Activated T-cell treated with anti-CD3 and anti-CD28 coated beads, Interleukin-2, amount 50 U/mL, for 4 hours (primary cell): ENCODE measurements around the gene DIPK2B. TPM values are rescaled to one million over a fixed set of nuclear protein-coding genes. Genes with fewer than 3 reads are reported as not detected.
A peak's percentile ranks its signal among the peaks of the same experiment; 100 is the strongest.

Experiments used
- ATAC-seq, 2 donors: fragments of 200-7000 bp; cut with Tn5 transposase; one replicate each; pipeline ENCODE4 v1.10.0; 2021
- DNase-seq: peaks from one replicate; pipeline ENCODE4 v3.0.0-alpha.2; 2020
- H3K27me3 Mint-ChIP-seq: one replicate; pipeline ENCODE4 v1.8.0; 2021; ENCODE audit warnings: low read depth, mixed read lengths
- H3K36me3 Mint-ChIP-seq: one replicate; pipeline ENCODE4 v1.8.0; 2022; ENCODE audit warnings: mixed read lengths; ENCODE audit not compliant: insufficient read depth
- H3K4me1 Mint-ChIP-seq: one replicate; pipeline ENCODE4 v1.8.0; 2021; ENCODE audit warnings: low read depth, mixed read lengths
- H3K4me3 Mint-ChIP-seq: one replicate; pipeline ENCODE4 v1.8.0; 2021; ENCODE audit warnings: mild to moderate bottlenecking, moderate library complexity, mixed read lengths
- H3K9me3 Mint-ChIP-seq: one replicate; pipeline ENCODE4 v1.8.0; 2021; ENCODE audit warnings: mixed read lengths
- total RNA-seq, 3 donors: library from RNA; stranded (reverse); gene quantifications; one replicate each; pipeline ENCODE4 v1.2.1, GENCODE V29; 2021

Gene DIPK2B
- under 1 TPM in 1 of 3 donors, not detected in 2; 0.08 TPM for total RNA-seq

- H3K36me3 Mint-ChIP-seq: no peaks in the 10 kb centered on the region
- no peaks in the 10 kb centered on the region for H3K9me3 Mint-ChIP-seq
- H3K4me3 Mint-ChIP-seq: no peak within 1 kb of the TSS
These were observed at the start of gene DIPK2B for GRCh38 chrX:45200741-45201234. DIPK2B (minus strand) TSS chrX:45200876; CDS start chrX:45200826, 50 bp downstream.

GRCh38 chrX:45240301-45240700 lies 39.6 kb upstream of the DIPK2B start:
- no peaks in the 10 kb centered on the region for H3K9me3 Mint-ChIP-seq
- H3K36me3 Mint-ChIP-seq: no peaks in the 10 kb centered on the region
- DNase-seq (no peak), ATAC-seq (no peak)
- H3K27me3 Mint-ChIP-seq: no peaks in the 10 kb centered on the region
- no peak overlapping the region for H3K4me3 Mint-ChIP-seq
- H3K4me1 Mint-ChIP-seq: no peaks in the 10 kb centered on the region

More at GRCh38 chrX:45200741-45201234, at the start of gene DIPK2B:
- Mint-ChIP-seq H3K4me1 (no peaks in the 10 kb centered on the region), H3K27me3 (peaks cover 18% of the 10 kb centered on the region)
- no peak for ATAC-seq
- DNase-seq: no peak

GRCh38 chrX:45238489-45238888 lies 37.8 kb upstream of the DIPK2B start:
- peaks cover under 1% of the 10 kb centered on the region for H3K4me1 Mint-ChIP-seq
- H3K4me3 Mint-ChIP-seq: no peak overlapping the region
- no peak for ATAC-seq

GRCh38 chrX:45233531-45233930 lies 32.9 kb upstream of the DIPK2B start:
- Mint-ChIP-seq H3K36me3 (no peaks in the 10 kb centered on the region), H3K27me3 (no peaks in the 10 kb centered on the region), H3K9me3 (no peaks in the 10 kb centered on the region), H3K4me1 (peaks cover 24% of the 10 kb centered on the region), H3K4me3 (no peak overlapping the region)
- no peak for DNase-seq
- no peak for ATAC-seq

More at GRCh38 chrX:45238489-45238888, 37.8 kb upstream of the DIPK2B start:
- no peaks in the 10 kb centered on the region for H3K36me3 Mint-ChIP-seq
- no peak for DNase-seq
- H3K9me3 Mint-ChIP-seq: no peaks in the 10 kb centered on the region
- no peaks in the 10 kb centered on the region for H3K27me3 Mint-ChIP-seq

- peaks cover 24% of the 10 kb centered on the region for H3K4me1 Mint-ChIP-seq
- no peaks in the 10 kb centered on the region for H3K9me3 Mint-ChIP-seq
- DNase-seq (no peak), ATAC-seq (peak in 1 of 2 donors; percentile 40)
- no peak overlapping the region for H3K4me3 Mint-ChIP-seq
- no peaks in the 10 kb centered on the region for H3K36me3 Mint-ChIP-seq
- H3K27me3 Mint-ChIP-seq: no peaks in the 10 kb centered on the region
These were observed 31.5 kb upstream of the DIPK2B start for GRCh38 chrX:45232139-45232538.

- Mint-ChIP-seq H3K9me3 (no peaks in the 10 kb centered on the region), H3K27me3 (no peaks in the 10 kb centered on the region), H3K4me1 (peaks cover 24% of the 10 kb centered on the region), H3K36me3 (no peaks in the 10 kb centered on the region), H3K4me3 (no peak overlapping the region)
- DNase-seq (no peak), ATAC-seq (no peak)
These were observed 29.7 kb upstream of the DIPK2B start for GRCh38 chrX:45230410-45230809.

- H3K9me3 Mint-ChIP-seq: no peaks in the 10 kb centered on the region
- no peaks in the 10 kb centered on the region for H3K36me3 Mint-ChIP-seq
- H3K4me3 Mint-ChIP-seq: no peak overlapping the region
- no peak for ATAC-seq
- peaks cover 24% of the 10 kb centered on the region for H3K4me1 Mint-ChIP-seq
- no peaks in the 10 kb centered on the region for H3K27me3 Mint-ChIP-seq
- no peak for DNase-seq
These were observed 28.7 kb upstream of the DIPK2B start for GRCh38 chrX:45229348-45229747.

- Mint-ChIP-seq H3K36me3 (no peaks in the 10 kb centered on the region), H3K9me3 (no peaks in the 10 kb centered on the region), H3K4me1 (peaks cover 21% of the 10 kb centered on the region), H3K27me3 (no peaks in the 10 kb centered on the region), H3K4me3 (no peak overlapping the region)
- ATAC-seq (no peak), DNase-seq (no peak)
These were observed 27.4 kb upstream of the DIPK2B start for GRCh38 chrX:45228126-45228525.

- peaks cover 2% of the 10 kb centered on the region for H3K27me3 Mint-ChIP-seq
These were observed 7.6 kb upstream of the DIPK2B start for GRCh38 chrX:45208121-45208856.

GRCh38 chrX:45202171-45202570 lies 1.5 kb upstream of the DIPK2B start:
- H3K9me3 Mint-ChIP-seq: peaks cover 7% of the 10 kb centered on the region
- H3K27me3 Mint-ChIP-seq: peaks cover 18% of the 10 kb centered on the region
- H3K4me1 Mint-ChIP-seq: no peaks in the 10 kb centered on the region
- ATAC-seq: no peak
- no peak overlapping the region for H3K4me3 Mint-ChIP-seq
- no peak for DNase-seq
- no peaks in the 10 kb centered on the region for H3K36me3 Mint-ChIP-seq

More at GRCh38 chrX:45208121-45208856, 7.6 kb upstream of the DIPK2B start:
- no peak overlapping the region for H3K4me3 Mint-ChIP-seq
- H3K4me1 Mint-ChIP-seq: no peaks in the 10 kb centered on the region
- H3K9me3 Mint-ChIP-seq: peaks cover 12% of the 10 kb centered on the region
- no peak for DNase-seq
- no peak for ATAC-seq
- H3K36me3 Mint-ChIP-seq: no peaks in the 10 kb centered on the region

GRCh38 chrX:45198706-45199105 lies 2.0 kb downstream of the DIPK2B start:
- ATAC-seq (no peak), DNase-seq (no peak)
- no peaks in the 10 kb centered on the region for H3K36me3 Mint-ChIP-seq
- H3K4me1 Mint-ChIP-seq: no peaks in the 10 kb centered on the region
- peaks cover 16% of the 10 kb centered on the region for H3K27me3 Mint-ChIP-seq
- H3K9me3 Mint-ChIP-seq: no peaks in the 10 kb centered on the region
- H3K4me3 Mint-ChIP-seq: no peak overlapping the region

GRCh38 chrX:45198301-45198700 lies 2.4 kb downstream of the DIPK2B start:
- Mint-ChIP-seq H3K36me3 (no peaks in the 10 kb centered on the region), H3K9me3 (no peaks in the 10 kb centered on the region), H3K4me3 (no peak overlapping the region), H3K27me3 (peaks cover 16% of the 10 kb centered on the region), H3K4me1 (no peaks in the 10 kb centered on the region)
- DNase-seq: no peak
- ATAC-seq: no peak

GRCh38 chrX:45196701-45197100 lies 4.0 kb downstream of the DIPK2B start:
- Mint-ChIP-seq H3K36me3 (no peaks in the 10 kb centered on the region), H3K27me3 (peaks cover 13% of the 10 kb centered on the region), H3K4me1 (peaks cover 7% of the 10 kb centered on the region), H3K4me3 (no peak overlapping the region), H3K9me3 (no peaks in the 10 kb centered on the region)
- DNase-seq: no peak
- no peak for ATAC-seq

GRCh38 chrX:45191820-45192409 lies 8.8 kb downstream of the DIPK2B start:
- Mint-ChIP-seq H3K4me1 (peaks cover 21% of the 10 kb centered on the region), H3K36me3 (no peaks in the 10 kb centered on the region), H3K27me3 (no peaks in the 10 kb centered on the region), H3K4me3 (no peak overlapping the region), H3K9me3 (no peaks in the 10 kb centered on the region)
- DNase-seq: no peak
- peak; percentile 48 to 62 for ATAC-seq

GRCh38 chrX:45191383-45191782 lies 9.3 kb downstream of the DIPK2B start:
- Mint-ChIP-seq H3K27me3 (no peaks in the 10 kb centered on the region), H3K4me1 (peaks cover 21% of the 10 kb centered on the region), H3K36me3 (no peaks in the 10 kb centered on the region), H3K4me3 (no peak overlapping the region), H3K9me3 (no peaks in the 10 kb centered on the region)
- ATAC-seq (peak; percentile 43 to 48), DNase-seq (no peak)
